ENCODE measurements around the gene DNAAF6.
"Not testable (repeated sequence)": the region's sequence is repeated elsewhere in the genome, so short reads cannot be mapped to it uniquely, and the experiment has no call there.

Gene DNAAF6

DNA sequence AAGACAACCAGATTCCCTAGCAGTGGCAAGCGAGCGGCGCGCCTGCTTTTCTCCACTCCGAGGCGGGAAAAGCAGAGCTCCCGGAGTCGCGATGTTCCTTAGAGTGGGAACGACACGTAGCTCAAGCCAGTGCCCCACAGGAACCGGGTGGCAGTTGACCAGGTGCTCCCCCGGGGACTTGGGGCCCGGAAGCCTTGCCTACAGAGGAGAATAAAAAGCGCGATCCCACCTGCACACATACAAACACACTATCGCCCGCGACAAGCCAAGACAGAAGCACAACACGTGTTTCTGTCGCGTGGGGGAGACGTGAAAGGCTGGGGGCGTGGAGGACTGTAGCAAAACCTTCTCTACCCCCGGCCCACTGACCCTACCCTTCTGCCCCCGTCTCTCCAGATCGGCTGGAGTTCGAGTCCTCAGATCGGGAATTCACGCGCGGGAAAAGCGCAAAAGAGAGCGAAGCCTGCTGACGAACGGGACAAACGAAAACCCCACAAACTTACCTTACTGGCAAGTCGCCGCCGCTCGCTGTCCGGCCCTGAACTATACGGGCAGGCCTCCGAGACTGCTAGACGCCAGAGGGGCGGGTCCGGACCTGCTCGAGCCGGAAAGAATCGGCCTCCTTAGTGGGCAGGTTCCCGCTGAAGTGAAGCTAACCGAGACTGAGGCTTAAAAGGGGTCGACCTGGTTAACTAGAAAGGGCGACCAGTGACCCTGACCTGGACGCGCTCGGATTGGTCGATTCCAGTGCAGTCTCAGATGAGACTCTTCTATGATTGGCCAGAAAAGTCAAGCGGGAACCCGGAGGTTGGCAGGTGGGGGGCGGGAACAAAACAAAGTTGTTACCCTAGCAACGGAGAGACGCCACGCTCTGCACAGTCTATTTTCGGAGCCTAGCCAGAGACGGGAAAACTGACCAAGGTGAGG lies at the start of gene DNAAF6, which contains the start of gene NUP62CL:
Gene DNAAF6, plus strand, starts transcription at position 842 of the 927 bp plus-strand sequence. CDS start 6,265 bp downstream, outside the sequence.
Gene NUP62CL, minus strand, starts transcription at position 664 of the 927 bp plus-strand sequence. CDS start 31,287 bp downstream, outside the sequence.
- peak; percentile 46 for DNase-seq (ENCODE audit: low read depth)

DNA sequence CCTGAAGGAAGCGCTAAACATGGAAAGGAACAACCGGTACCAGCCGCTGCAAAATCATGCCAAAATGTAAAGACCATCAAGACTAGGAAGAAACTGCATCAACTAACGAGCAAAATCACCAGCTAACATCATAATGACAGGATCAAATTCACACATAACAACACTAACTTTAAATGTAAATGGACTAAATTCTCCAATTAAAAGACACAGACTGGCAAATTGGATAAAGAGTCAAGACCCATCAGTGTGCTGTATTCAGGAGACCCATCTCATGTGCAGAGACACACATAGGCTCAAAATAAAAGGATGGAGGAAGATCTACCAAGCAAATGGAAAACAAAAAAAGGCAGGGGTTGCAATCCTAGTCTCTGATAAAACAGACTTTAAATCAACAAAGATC lies 48.8 kb upstream of the DNAAF6 start:
- DNase-seq (ENCODE audit: low read depth) = not testable (repeated sequence)

DNA sequence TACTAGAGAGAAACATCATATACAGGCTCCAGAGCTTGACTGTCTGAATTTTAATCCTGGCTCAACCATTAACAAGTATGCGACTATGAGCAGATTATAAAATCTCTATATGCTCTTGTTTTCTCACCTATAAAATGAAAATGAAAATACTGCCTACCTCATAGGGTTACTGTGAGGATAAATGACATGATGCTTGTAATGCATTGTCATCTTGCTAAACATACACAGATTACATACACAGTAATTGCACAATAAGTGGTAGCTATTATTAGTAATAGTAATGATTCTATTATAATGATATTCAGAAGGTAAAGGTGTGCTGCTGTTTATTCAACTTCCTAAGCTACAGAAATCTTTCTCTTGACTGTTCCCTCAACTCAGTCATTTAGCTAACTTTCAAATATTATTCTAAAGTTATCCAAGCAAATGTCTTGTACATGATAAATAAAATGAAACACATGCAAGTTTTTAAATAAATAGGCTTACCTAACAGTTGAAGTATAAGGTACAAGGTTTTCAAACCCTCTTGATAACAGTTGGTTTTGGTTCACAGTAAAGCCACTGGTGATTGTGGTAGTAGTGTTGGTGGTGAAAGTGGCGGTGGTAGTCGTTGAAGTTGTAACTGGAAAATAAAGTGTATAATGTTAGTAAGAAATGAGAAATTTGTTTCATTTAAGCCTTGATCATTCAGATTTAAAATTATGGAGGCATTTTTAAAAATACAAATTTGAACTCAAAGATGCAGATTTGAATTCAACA lies 39.1 kb upstream of the DNAAF6 start:
- DNase-seq (ENCODE audit: low read depth) = no peak

DNA sequence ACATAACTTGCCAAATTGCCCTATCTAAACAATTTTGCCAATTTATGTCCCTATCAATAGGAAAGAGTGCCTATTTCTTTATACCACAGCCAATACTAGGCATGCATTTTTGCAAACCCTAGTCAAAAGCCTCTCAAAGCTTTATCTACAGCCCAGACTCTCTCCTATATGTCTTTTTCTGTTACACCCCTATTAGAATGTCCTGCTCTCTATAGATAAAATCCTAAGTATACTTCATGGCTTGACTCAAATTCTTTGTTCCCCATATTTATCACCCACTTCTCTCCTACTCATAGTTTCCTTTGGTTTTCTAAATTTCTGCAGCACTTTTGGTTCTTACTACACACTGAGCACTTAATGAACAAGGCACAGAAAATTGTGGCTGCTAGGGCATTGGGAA lies 38.2 kb upstream of the DNAAF6 start:
- DNase-seq (ENCODE audit: low read depth) = no peak

- DNase-seq (ENCODE audit: low read depth) = no peak
Observed at GRCh38 chrX:107168712-107169111, 37.7 kb upstream of the DNAAF6 start.

GRCh38 chrX:107171369-107172102 lies 34.9 kb upstream of the DNAAF6 start:
- DNase-seq (ENCODE audit: low read depth) = no peak

GRCh38 chrX:107197319-107197718 lies 9.1 kb upstream of the DNAAF6 start:
- no peak for DNase-seq (ENCODE audit: low read depth)

DNA sequence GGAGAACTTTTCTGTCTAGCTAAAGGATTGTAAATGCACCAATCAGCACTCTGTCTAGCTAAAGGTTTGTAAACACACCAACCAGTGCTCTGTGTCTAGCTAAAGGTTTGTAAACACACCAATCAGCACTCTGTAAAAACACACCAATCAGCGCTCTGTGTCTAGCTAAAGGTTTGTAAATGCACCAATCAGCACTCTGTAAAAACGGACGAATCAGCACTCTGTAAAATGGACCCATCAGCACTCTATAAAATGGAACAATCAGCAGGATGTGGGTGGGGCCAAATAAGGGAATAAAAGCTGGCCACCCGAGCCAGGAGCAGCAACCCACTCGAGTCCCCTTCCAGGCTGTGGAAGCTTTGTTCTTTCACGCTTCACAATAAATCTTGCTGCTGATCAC lies 8.3 kb upstream of the DNAAF6 start:
- DNase-seq (ENCODE audit: low read depth) = not testable (repeated sequence)

GRCh38 chrX:107199491-107199890 lies 6.9 kb upstream of the DNAAF6 start:
- no peak for DNase-seq (ENCODE audit: low read depth)

GRCh38 chrX:107204068-107204605 lies 2.3 kb upstream of the DNAAF6 start:
- DNase-seq (ENCODE audit: low read depth) = no peak

DNA sequence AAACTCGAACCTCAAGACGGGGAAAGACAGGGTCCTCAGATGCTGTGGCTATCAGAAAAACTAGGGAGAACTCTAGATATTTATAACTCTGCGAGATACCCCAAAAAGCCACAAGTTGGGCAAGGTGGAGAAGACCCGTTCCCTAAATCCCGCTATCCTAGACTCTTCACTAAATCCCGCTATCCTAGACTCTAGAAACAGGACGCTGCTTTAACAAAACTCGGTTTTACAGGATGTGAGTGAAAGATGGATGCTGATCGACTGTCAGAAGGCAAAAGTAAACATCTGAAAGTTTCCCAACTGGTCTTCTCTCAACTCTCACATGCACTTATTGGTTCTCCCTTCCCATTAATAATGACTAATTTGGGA lies 270 bp downstream of the DNAAF6 start:
- no peak for DNase-seq (ENCODE audit: low read depth)

DNA sequence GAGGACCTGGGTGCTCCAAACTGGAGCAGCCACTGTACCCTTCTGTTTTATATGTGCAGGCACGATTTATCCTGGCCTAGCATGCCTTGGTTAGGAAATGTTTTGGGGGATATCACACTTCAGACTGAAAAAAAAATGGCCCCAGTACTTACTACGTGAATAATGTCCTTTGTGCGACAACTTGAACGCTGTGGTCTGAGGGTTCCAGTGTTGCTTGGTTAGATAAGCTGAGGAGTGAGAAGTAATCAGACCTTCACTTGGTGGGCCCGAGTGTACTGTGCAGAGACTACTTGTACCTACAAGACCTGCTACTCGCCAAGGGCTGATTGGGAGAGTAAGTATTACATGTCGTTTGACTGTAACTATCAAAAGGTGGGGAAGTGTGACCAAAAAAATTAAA lies 678 bp downstream of the DNAAF6 start:
- DNase-seq (ENCODE audit: low read depth) = no peak

DNA sequence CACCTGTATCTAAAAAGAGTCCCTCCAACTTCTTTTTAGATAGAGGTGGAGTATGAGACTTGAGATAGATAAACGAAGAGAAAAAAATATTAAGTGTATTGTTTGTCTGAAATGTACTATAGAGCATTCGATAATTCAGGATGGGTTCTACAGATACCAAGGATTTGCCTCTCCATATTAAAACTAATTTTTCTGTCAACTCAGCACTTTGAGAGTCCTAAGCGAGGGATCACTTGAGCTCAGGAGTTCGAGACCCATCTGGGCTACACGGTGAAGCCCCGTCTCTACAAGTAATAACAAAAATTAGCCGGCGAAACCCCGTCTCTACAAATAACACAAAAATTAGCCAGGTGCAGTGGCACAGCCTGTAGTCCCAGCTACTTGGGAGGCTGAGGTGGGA lies 1.5 kb downstream of the DNAAF6 start:
- DNase-seq (ENCODE audit: low read depth) = no peak

DNA sequence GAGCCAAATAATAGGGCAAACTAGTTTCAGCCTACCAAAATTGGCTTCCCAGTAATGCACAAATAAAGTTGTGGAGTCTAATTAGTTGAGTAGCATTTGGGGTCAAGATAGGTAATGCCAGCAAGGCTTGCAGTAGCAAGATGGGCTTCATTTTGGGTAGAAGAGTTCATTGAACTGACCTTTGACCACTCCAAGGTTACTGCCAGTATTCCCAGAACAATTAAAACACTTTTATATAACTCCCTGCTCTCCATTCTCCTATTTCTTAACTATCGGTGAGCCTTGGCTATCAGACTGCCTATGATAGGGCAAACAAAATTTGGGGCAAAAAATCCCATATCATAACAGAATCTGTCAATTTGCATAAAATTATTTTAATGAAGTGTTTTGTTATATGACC lies 7.1 kb downstream of the DNAAF6 start:
- DNase-seq (ENCODE audit: low read depth) = no peak

- DNase-seq (ENCODE audit: low read depth) = no peak
Observed at GRCh38 chrX:107226757-107227156, 20.3 kb downstream of the DNAAF6 start.

GRCh38 chrX:107227780-107228485 lies 21.5 kb downstream of the DNAAF6 start:
- DNase-seq (ENCODE audit: low read depth) = no peak

DNA sequence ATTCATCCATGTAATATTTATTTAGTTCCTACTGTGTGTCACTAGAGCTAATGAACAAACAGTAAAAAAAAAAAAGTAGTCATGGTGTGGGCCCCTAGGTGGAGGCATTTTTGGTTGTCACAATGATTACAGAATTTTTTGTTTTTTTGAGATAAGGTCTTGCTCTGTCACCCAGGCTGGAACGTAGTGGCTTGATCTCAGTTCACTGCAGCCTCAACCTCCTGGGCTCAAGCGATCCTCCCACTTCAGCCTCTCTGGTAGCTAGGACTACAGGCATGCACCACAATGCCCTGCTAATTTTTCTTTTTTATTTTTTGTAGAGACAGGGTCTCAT lies 22.0 kb downstream of the DNAAF6 start:
- DNase-seq (ENCODE audit: low read depth) = no peak

DNA sequence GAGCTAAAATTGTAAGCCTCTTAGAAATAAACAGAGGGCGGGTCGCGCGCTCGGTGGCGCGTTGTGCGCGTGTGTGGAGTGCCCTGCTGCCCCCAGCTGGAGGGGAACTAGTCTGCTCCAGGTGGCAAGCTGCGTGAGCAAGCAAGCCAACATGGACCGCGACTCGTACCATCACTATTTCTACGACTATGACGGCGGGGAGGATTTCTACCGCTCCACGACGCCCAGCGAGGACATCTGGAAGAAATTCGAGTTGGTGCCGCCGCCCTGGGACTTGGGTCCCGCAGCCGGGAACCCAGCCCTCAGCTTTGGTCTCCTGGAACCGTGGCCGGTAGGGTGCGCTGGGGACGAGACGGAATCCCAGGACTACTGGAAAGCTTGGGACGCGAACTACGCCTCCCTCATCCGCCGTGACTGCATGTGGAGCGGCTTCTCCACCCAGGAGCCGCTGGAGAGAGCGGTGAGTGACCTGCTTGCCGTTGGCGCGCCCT lies 66.1 kb downstream of the DNAAF6 start:
- no peak for DNase-seq (ENCODE audit: low read depth)

DNA sequence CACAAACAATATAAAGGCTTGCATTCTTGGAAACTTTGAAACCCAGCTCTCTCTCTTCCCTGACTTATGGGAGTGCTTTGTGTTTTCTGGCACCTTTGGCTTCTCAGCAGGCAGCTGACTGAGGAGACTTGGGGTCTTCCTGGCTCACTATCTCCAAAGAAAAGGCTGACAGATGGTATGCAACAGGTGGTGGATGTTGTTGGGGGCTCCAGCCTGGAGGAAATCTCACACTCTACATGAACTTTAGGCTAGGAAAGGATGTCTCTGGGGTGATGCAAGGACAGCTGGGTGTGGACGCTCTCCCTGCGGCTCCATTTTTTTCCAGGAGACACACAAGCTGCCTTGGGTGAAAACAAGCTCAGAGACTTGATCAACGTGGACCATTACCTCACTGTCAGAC lies 67.4 kb downstream of the DNAAF6 start:
- DNase-seq (ENCODE audit: low read depth) = no peak

GRCh38 chrX:107288676-107289075 lies 82.3 kb downstream of the DNAAF6 start:
- no peak for DNase-seq (ENCODE audit: low read depth)

GRCh38 chrX:107290019-107290418 lies 83.6 kb downstream of the DNAAF6 start:
- DNase-seq (ENCODE audit: low read depth) = no peak

All from stimulated activated CD8-positive, alpha-beta memory T cell treated with anti-CD3 and anti-CD28 coated beads, Interleukin-4, amount 100 ng/mL, for 24 hours (primary cell).